ENCODE measurements around the gene RNF40.
A peak's percentile ranks its signal among the peaks of the same experiment; 100 is the strongest.

RNF40 gene

GRCh38 chr16:30740364-30741251 is 21.5 kb upstream of the RNF40 start:
- DNase-seq (ENCODE audit: low spot score), result no peak

GRCh38 chr16:30741461-30741914 is 20.6 kb upstream of the RNF40 start:
- DNase-seq (ENCODE audit: low spot score), result no peak

GRCh38 chr16:30743716-30744115 is 18.4 kb upstream of the RNF40 start:
- no peak for DNase-seq (ENCODE audit: low spot score)

- DNase-seq (ENCODE audit: low spot score), result no peak
Measured at GRCh38 chr16:30744183-30744582, 17.9 kb upstream of the RNF40 start.

GRCh38 chr16:30745082-30745481 is 17.0 kb upstream of the RNF40 start:
- no peak for DNase-seq (ENCODE audit: low spot score)

- no peak for DNase-seq (ENCODE audit: low spot score)
Measured at GRCh38 chr16:30746638-30747175, 15.4 kb upstream of the RNF40 start.

GRCh38 chr16:30747331-30747730 is 14.8 kb upstream of the RNF40 start:
- DNase-seq (ENCODE audit: low spot score), result no peak

- peak; percentile 99 for DNase-seq (ENCODE audit: low spot score)
Measured at GRCh38 chr16:30747799-30748633, 14.1 kb upstream of the RNF40 start, which contains the start of gene PHKG2. Gene PHKG2 (plus strand): TSS chr16:30748425. CDS start chr16:30748821, 396 bp downstream.

GRCh38 chr16:30748634-30749445 is 13.3 kb upstream of the RNF40 start:
- DNase-seq (ENCODE audit: low spot score), result no peak

- DNase-seq (ENCODE audit: low spot score), result no peak
Measured at GRCh38 chr16:30750201-30750600, 11.9 kb upstream of the RNF40 start.

GRCh38 chr16:30750876-30751465 is 11.2 kb upstream of the RNF40 start:
- DNase-seq (ENCODE audit: low spot score), result peak; percentile 34

- DNase-seq (ENCODE audit: low spot score), result no peak
Measured at GRCh38 chr16:30753596-30753995, 8.5 kb upstream of the RNF40 start.

GRCh38 chr16:30755955-30756780 is 6.0 kb upstream of the RNF40 start:
- DNase-seq (ENCODE audit: low spot score), result no peak

- DNase-seq (ENCODE audit: low spot score), result no peak
Measured at GRCh38 chr16:30756781-30757100, 5.4 kb upstream of the RNF40 start.

GRCh38 chr16:30757316-30757715 is 4.8 kb upstream of the RNF40 start:
- no peak for DNase-seq (ENCODE audit: low spot score)

GRCh38 chr16:30758988-30759491 is 3.1 kb upstream of the RNF40 start:
- DNase-seq (ENCODE audit: low spot score), result no peak

- no peak for DNase-seq (ENCODE audit: low spot score)
Measured at GRCh38 chr16:30760001-30760559, 2.0 kb upstream of the RNF40 start.

- DNase-seq (ENCODE audit: low spot score), result no peak
Measured at GRCh38 chr16:30760577-30761426, 1.3 kb upstream of the RNF40 start.

GRCh38 chr16:30761427-30761927 is 645 bp upstream of the RNF40 start:
- DNase-seq (ENCODE audit: low spot score), result peak; percentile 74

Measured in ecto neural progenitor cell (in vitro differentiated cells).